Central memory CD8-positive, alpha-beta T cell (primary cell): Measurements from ENCODE around the gene SLC38A1.
"Not testable (repeated sequence)": the region's sequence is repeated elsewhere in the genome, so short reads cannot be mapped to it uniquely, and the experiment has no call there.

ENCODE experiments used
- ATAC-seq: fragments of 150-1000 bp; cut with Tn5 transposase; replicated peaks from 2 replicates; pipeline ENCODE4 v1.10.0; 2022; ENCODE audit warnings: mild to moderate bottlenecking, moderate FRiP score, moderate number of reproducible peaks; ENCODE audit not compliant: poor library complexity, severe bottlenecking; ENCODE audit errors: extremely low read depth
- DNase-seq, 2 donors: peaks; one replicate each; pipeline ENCODE4 v3.0.0; 2021; ENCODE audit warnings: low spot score in 2 of 2
- H3K27ac Mint-ChIP-seq: one replicate; pipeline ENCODE4 v1.8.0; 2022; ENCODE audit warnings: low read depth, mild to moderate bottlenecking, moderate library complexity, mixed read lengths
- H3K27me3 Mint-ChIP-seq: one replicate; pipeline ENCODE4 v1.8.0; 2022; ENCODE audit warnings: mixed read lengths
- H3K36me3 Mint-ChIP-seq: one replicate; pipeline ENCODE4 v1.8.0; 2022; ENCODE audit warnings: mild to moderate bottlenecking, moderate library complexity, mixed read lengths; ENCODE audit not compliant: insufficient read depth
- H3K4me1 Mint-ChIP-seq: one replicate; pipeline ENCODE4 v1.8.0; 2022; ENCODE audit warnings: mixed read lengths
- H3K4me3 Mint-ChIP-seq: one replicate; pipeline ENCODE4 v1.8.0; 2022; ENCODE audit warnings: mild to moderate bottlenecking, moderate library complexity, mixed read lengths
- H3K9me3 Mint-ChIP-seq: one replicate; pipeline ENCODE4 v1.8.0; 2022; ENCODE audit warnings: mixed read lengths

SLC38A1 gene

GRCh38 chr12:46183112-46183511 lies 85.7 kb downstream of the SLC38A1 start:
- Mint-ChIP-seq H3K36me3 (peaks cover 25% of the 10 kb centered on the region), H3K27ac (no peak overlapping the region), H3K4me1 (peaks cover 28% of the 10 kb centered on the region)

DNA sequence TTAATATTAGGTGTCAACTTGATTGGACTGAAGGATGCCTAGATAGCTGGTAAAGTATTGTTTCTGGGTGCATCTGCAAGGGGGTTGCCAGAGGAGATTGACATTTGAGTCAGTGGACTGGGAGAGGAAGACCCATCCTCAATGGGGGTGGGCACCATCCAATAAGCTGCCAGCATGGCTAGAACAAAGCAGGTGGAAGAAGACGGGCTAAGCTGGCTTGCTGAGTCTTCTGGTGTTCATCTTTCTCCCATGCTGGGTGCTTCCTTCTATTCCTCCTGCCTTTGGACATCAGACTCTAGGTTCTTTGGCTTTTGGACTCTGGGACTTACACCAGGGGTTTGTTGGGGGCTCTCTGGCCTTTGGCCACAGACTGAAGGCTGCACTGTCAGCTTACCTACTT lies 87.4 kb downstream of the SLC38A1 start:
- Mint-ChIP-seq H3K4me3 (no peak overlapping the region), H3K27me3 (no peaks in the 10 kb centered on the region), H3K4me1 (peaks cover 41% of the 10 kb centered on the region), H3K9me3 (no peaks in the 10 kb centered on the region), H3K36me3 (peaks cover 18% of the 10 kb centered on the region), H3K27ac (peak overlapping the region; percentile 41)
- ATAC-seq (no peak), DNase-seq (no peak)

More at GRCh38 chr12:46183112-46183511, 85.7 kb downstream of the SLC38A1 start:
- no peaks in the 10 kb centered on the region for H3K9me3 Mint-ChIP-seq
- DNase-seq (no peak), ATAC-seq (no peak)
- no peak overlapping the region for H3K4me3 Mint-ChIP-seq
- H3K27me3 Mint-ChIP-seq = no peaks in the 10 kb centered on the region

DNA sequence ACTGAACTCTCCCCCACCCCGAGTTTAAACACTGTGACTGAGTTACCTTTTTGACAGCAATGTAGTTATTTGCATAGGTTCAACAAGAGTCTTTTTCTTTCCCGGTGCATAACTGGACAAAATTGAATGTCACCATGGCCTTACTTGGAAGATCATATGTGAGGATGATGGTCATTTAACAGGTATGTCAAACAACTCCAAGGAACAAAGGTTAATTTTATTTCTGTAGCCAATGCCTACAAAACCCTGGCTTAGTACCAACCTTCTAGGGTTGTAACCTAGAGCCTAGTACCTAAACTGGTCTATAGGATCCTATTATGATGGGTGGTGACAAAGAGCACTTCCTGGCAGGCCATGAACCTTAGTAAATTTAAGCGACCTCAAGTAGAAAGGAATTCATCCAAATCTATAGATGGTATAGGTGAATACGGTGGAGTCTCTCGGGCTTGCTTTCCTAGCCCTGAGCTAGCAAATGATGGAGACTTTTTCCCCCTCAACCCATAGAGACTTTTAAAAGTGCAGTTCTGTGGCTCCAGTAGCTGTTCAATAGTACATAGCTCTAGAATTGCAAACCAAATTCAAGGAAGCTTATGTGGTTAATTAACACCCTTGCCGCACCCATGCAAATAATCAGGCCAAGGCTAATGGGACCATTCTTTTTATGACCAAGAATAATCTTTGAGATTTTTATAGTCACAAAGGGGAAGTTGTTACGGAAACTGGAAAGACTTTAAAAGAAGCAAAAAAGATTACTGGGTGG lies 89.0 kb downstream of the SLC38A1 start:
- Mint-ChIP-seq H3K9me3 (no peaks in the 10 kb centered on the region), H3K36me3 (peaks cover 14% of the 10 kb centered on the region), H3K27me3 (no peaks in the 10 kb centered on the region), H3K4me1 (peaks cover 41% of the 10 kb centered on the region), H3K27ac (peak overlapping the region; percentile 29), H3K4me3 (no peak overlapping the region)
- ATAC-seq (no peak), DNase-seq (no peak)

DNA sequence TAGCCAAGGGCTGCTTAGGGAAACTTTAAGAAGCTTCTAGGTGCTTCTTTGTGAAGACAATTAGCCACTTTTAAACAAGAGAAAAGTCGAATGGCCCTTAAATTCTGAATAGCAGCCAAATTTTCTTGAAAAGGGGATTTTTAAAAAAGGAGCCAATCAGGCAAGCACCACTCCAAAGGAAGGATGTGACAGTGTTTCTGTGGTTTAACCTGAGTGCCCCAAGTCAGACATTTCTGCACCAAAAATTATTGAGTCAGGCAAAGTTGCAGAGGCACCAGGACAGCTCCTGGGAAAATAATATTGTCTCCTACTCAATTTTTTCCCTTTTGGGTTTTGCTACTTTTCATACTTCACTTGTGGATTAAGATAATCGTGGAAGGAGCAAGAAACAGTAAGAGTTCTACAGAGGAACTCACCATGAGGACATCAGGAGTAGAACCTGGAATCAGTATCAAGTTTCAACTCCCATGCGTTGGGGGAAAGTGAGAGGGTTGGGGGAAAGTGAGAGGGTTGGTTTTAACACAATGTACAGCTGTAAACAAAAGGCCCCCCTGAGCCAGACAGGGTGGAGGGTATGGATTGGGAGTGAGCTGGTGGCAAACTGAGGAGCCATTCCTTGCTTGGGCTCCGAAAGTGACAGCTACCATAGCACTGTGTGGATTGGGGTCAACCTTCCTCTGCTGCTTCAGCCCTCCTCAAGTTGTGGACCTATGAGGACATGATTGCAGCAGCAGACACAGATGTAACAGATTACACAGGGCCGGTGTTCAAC lies 90.8 kb downstream of the SLC38A1 start:
- Mint-ChIP-seq H3K9me3 (no peaks in the 10 kb centered on the region), H3K36me3 (peaks cover 7% of the 10 kb centered on the region), H3K4me3 (peak overlapping the region; percentile 38), H3K27me3 (no peaks in the 10 kb centered on the region), H3K27ac (peak overlapping the region; percentile 53), H3K4me1 (peaks cover 47% of the 10 kb centered on the region)
- no peak for DNase-seq
- peak; percentile 58 for ATAC-seq

GRCh38 chr12:46177025-46177424 lies 91.8 kb downstream of the SLC38A1 start:
- ATAC-seq (no peak), DNase-seq (no peak)
- no peak overlapping the region for H3K4me3 Mint-ChIP-seq
- H3K27me3 Mint-ChIP-seq = no peaks in the 10 kb centered on the region
- no peaks in the 10 kb centered on the region for H3K9me3 Mint-ChIP-seq
- peaks cover 4% of the 10 kb centered on the region for H3K36me3 Mint-ChIP-seq
- peak overlapping the region; percentile 53 for H3K27ac Mint-ChIP-seq
- peaks cover 47% of the 10 kb centered on the region for H3K4me1 Mint-ChIP-seq

- Mint-ChIP-seq H3K9me3 (no peaks in the 10 kb centered on the region), H3K27ac (no peak overlapping the region), H3K36me3 (peaks cover 1% of the 10 kb centered on the region), H3K4me1 (peaks cover 32% of the 10 kb centered on the region), H3K4me3 (no peak overlapping the region), H3K27me3 (no peaks in the 10 kb centered on the region)
- DNase-seq (no peak), ATAC-seq (no peak)
Measured at GRCh38 chr12:46174919-46175318, 93.9 kb downstream of the SLC38A1 start.

DNA sequence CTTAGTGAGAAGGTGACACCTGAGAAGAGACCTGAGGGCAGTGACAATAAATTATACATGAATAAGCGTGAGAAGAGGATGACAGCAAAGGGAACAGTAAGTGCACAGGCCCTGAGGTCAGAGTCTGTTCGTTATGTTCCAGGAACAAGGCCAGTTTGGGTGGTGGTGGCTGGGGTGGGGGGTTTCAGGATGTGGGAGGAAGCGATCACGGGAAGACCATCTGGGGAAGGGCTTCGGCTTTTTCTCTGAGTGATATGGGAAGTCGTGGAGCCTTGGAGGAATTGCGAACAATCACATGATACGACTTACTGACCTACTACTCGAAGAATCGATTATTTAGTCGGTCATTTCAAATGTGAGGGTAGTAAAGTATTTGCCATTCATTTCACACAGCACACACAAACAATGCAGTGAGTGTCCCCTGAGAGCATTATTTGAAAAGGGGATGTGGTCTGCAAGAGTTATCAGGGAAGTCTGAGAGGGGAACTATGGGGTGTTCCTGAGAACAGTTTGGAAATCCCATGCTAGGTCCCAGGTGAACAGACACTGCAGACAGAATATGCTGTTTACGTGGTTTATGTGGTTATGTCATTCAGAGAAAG lies 94.7 kb downstream of the SLC38A1 start:
- H3K4me3 Mint-ChIP-seq = no peak overlapping the region
- no peak for ATAC-seq
- no peak for DNase-seq
- peaks cover 25% of the 10 kb centered on the region for H3K4me1 Mint-ChIP-seq
- H3K27me3 Mint-ChIP-seq = no peaks in the 10 kb centered on the region
- H3K36me3 Mint-ChIP-seq = peaks cover 1% of the 10 kb centered on the region
- H3K27ac Mint-ChIP-seq = peak overlapping the region; percentile 38
- no peaks in the 10 kb centered on the region for H3K9me3 Mint-ChIP-seq

GRCh38 chr12:46168426-46168825 lies 100.4 kb downstream of the SLC38A1 start:
- no peaks in the 10 kb centered on the region for H3K36me3 Mint-ChIP-seq
- H3K9me3 Mint-ChIP-seq = no peaks in the 10 kb centered on the region
- H3K4me1 Mint-ChIP-seq = no peaks in the 10 kb centered on the region
- DNase-seq (no peak), ATAC-seq (no peak)
- no peaks in the 10 kb centered on the region for H3K27me3 Mint-ChIP-seq
- H3K27ac Mint-ChIP-seq = no peak overlapping the region
- no peak overlapping the region for H3K4me3 Mint-ChIP-seq

DNA sequence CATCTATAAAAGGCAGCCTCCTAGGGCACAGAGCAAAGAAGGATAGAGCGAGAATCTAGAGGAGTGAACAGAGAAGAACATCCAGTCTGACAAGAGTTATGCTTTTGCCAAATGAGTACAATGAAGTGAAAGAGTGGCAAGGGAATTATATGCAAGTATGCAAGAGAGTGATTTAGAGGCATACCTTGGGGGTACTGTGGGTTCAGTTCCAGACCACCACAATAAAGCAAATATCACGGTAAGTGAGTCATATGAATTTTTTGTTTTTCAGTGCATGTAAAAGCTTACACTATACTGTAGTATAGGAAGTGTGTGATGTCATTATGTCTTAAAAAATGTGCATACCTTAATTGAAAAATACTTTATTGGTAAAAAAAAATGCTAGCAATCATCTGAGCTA lies 101.4 kb downstream of the SLC38A1 start:
- Mint-ChIP-seq H3K4me3 (no peak overlapping the region), H3K27ac (no peak overlapping the region), H3K27me3 (no peaks in the 10 kb centered on the region), H3K36me3 (no peaks in the 10 kb centered on the region), H3K9me3 (no peaks in the 10 kb centered on the region), H3K4me1 (no peaks in the 10 kb centered on the region)
- ATAC-seq (no peak), DNase-seq (no peak)

DNA sequence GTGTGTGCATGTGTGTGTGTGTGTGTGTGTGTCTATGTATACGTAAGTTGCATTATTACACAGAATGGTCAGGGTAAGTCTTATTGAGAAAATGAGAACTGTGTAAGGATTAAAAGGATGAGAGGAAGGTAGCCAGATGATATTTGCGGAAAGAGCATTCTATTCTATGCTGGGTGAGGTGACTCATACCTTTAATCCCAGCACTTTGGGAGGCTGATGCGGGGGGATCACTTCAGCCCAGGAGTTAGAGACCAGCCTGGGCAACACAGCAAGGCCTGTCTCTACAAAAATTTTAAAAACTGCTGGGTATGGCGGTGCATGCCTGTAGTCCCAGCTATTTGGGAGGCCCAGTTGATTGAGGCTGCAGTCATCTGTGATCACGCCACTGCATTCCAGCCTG lies 103.7 kb downstream of the SLC38A1 start:
- H3K27me3 Mint-ChIP-seq = no peaks in the 10 kb centered on the region
- no peak for DNase-seq
- peaks cover 1% of the 10 kb centered on the region for H3K36me3 Mint-ChIP-seq
- H3K4me3 Mint-ChIP-seq = no peak overlapping the region
- no peak for ATAC-seq
- H3K9me3 Mint-ChIP-seq = no peaks in the 10 kb centered on the region
- H3K27ac Mint-ChIP-seq = no peak overlapping the region
- H3K4me1 Mint-ChIP-seq = no peaks in the 10 kb centered on the region

DNA sequence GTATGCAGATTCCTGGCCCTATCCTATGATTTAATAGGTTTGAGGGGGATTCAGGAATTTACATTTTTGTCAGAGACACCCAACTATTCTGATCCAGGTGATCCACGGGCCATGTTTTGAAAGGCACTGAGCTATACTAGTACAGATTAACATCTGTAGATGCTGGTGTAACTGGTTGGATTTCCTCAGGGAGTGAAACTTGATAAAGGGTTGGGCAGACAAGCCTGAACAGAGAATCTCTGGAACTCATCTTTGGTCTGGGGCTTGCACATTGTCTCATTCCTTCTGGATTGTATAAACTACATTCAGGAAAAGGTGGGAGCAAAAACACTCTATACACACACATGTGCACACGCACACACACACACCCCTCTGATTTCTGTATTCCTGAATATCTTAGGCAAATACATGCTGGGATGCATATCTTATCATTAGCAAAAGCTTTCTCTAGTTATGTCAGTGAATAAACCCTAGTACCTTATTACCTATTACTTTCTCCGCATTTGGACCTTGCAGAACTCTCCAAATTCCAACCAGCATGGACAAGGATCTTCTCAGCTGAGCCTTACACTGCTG lies 104.6 kb downstream of the SLC38A1 start:
- Mint-ChIP-seq H3K36me3 (peaks cover 1% of the 10 kb centered on the region), H3K27ac (no peak overlapping the region), H3K27me3 (no peaks in the 10 kb centered on the region), H3K9me3 (no peaks in the 10 kb centered on the region), H3K4me3 (no peak overlapping the region), H3K4me1 (no peaks in the 10 kb centered on the region)
- DNase-seq (no peak), ATAC-seq (no peak)

DNA sequence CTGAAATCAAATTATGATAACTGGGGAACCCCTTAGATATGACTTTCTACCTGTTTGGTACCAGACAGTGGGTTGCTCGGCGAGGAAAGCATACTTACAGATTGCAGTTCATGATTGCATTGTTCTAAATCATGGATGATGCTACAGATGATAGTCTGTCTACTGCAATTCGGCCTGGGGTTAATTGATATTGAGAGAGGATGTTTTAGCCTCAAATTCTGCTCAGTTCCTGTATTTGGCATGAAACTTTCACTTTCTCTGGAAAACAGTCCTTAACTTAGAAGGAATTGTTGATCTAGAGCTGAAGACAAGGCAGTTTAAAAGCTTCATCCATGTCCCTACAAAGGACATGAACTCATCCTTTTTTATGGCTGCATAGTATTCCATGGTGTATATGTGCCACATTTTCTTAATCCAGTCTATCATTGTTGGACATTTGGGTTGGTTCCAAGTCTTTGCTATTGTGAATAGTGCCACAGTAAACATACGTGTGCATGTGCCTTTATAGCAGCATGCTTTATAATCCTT lies 106.2 kb downstream of the SLC38A1 start:
- not testable (repeated sequence) for ATAC-seq, H3K36me3 Mint-ChIP-seq, H3K4me1 Mint-ChIP-seq, H3K4me3 Mint-ChIP-seq, DNase-seq, H3K27me3 Mint-ChIP-seq, H3K9me3 Mint-ChIP-seq, H3K27ac Mint-ChIP-seq
